SH-SY5Y (cell line): ENCODE measurements around the gene SLC1A5.

Experiments used
- GATA2 ChIP-seq: IDR thresholded peaks from 2 replicates; pipeline ENCODE4 v1.6.1; 2011; ENCODE audit warnings: mild to moderate bottlenecking, low read depth, low read length
- GATA3 ChIP-seq: IDR thresholded peaks from 2 replicates; pipeline ENCODE4 v1.6.1; 2011; ENCODE audit warnings: low read depth, mild to moderate bottlenecking, low read length, moderate library complexity

DNA sequence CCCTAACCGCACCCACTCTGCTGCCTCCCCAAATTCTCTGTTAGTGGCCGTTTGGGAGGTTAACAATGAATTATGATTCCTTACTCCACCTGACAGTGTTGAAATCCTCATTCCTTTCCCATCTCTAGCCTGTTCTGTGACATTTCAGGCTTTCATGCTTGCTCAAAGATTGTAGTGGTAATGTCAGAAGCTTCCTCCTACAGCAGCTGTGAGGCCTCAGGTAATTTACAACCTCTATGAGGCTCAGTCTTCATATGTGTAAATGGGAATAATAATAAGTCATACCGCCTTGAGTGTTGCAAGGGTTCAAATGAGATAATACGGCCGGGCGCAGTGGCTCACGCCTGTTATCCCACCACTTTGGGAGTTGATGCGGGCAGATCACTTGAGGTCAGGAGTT is 977 bp upstream of the SLC1A5 start:
- TF ChIP-seq GATA2 (no peak), GATA3 (no peak)
